CD4-positive, alpha-beta memory T cell (primary cell): Measurements from ENCODE around the gene TAPT1. TPM values are rescaled to one million over a fixed set of nuclear protein-coding genes. Genes with fewer than 3 reads are reported as not detected.
A peak's percentile ranks its signal among the peaks of the same experiment; 100 is the strongest.

Experiments used
- CTCF ChIA-PET: fragments of 350-600 bp; sonication (Branson Sonifier 250); formaldehyde crosslinking; loops from one replicate; lab custom pipeline; 2021; ENCODE audit warnings: inconsistent platforms; ENCODE audit not compliant: partially characterized antibody; lab: Charles Lee
- POLR2A ChIA-PET: fragments of 350-600 bp; sonication (Branson Sonifier 250); formaldehyde crosslinking; loops from one replicate; lab custom pipeline; 2021; ENCODE audit not compliant: partially characterized antibody; lab: Charles Lee
- DNase-seq, 5 donors: peaks; one replicate each; pipeline versions ENCODE4 v3.0.0 to v3.0.0-alpha.2; 2020 to 2022; ENCODE audit warnings: mixed read lengths in 1 of 5
- H3K27ac ChIP-seq: one replicate; pipeline ENCODE4 v1.7.0; 2013; ENCODE audit warnings: low read depth, low read length
- H3K27me3 ChIP-seq: 2 replicates; pipeline ENCODE4 v1.7.0; 2013; ENCODE audit warnings: mild to moderate bottlenecking, low read length, moderate library complexity; ENCODE audit not compliant: insufficient read depth
- H3K36me3 ChIP-seq: 2 replicates; pipeline ENCODE4 v1.7.0; 2013; ENCODE audit warnings: mild to moderate bottlenecking, low read length, moderate library complexity; ENCODE audit not compliant: insufficient read depth
- H3K4me1 ChIP-seq: 2 replicates; pipeline ENCODE4 v1.7.0; 2013; ENCODE audit warnings: mild to moderate bottlenecking, low read length, moderate library complexity; ENCODE audit not compliant: insufficient read depth
- H3K4me3 ChIP-seq, 2 donors: one replicate each; pipeline ENCODE4 v1.7.0; 2013; ENCODE audit warnings: low read length in 2 of 2, mild to moderate bottlenecking in 1 of 2
- H3K9me3 ChIP-seq, 2 donors: one replicate each; pipeline ENCODE4 v1.7.0; 2013; ENCODE audit warnings: low read length in 2 of 2, control low read depth in 1 of 2; ENCODE audit not compliant: control insufficient read depth in 1 of 2
- H3K27ac Mint-ChIP-seq, 7 donors: one replicate each; pipeline ENCODE4 v1.8.0; 2020 to 2021; ENCODE audit warnings: mixed read lengths in 7 of 7, mild to moderate bottlenecking in 6 of 7, inconsistent platforms in 3 of 7, moderate library complexity in 3 of 7
- H3K27me3 Mint-ChIP-seq, 2 donors: one replicate each; pipeline ENCODE4 v1.8.0; 2020 to 2021; ENCODE audit warnings: mixed read lengths in 2 of 2
- H3K36me3 Mint-ChIP-seq, 2 donors: one replicate each; pipeline ENCODE4 v1.8.0; 2020 to 2021; ENCODE audit warnings: mixed read lengths in 2 of 2, inconsistent platforms in 1 of 2, mild to moderate bottlenecking in 1 of 2
- H3K4me1 Mint-ChIP-seq, 4 donors: one replicate each; pipeline ENCODE4 v1.8.0; 2020 to 2021; ENCODE audit warnings: mixed read lengths in 4 of 4, mild to moderate bottlenecking in 1 of 4
- H3K4me3 Mint-ChIP-seq, 8 donors: one replicate each; pipeline ENCODE4 v1.8.0; 2020 to 2021; ENCODE audit warnings: mixed read lengths in 8 of 8, mild to moderate bottlenecking in 7 of 8, moderate library complexity in 6 of 8, inconsistent platforms in 3 of 8
- H3K9me3 Mint-ChIP-seq, 8 donors: one replicate each; pipeline ENCODE4 v1.8.0; 2020 to 2021; ENCODE audit warnings: mixed read lengths in 8 of 8, mild to moderate bottlenecking in 5 of 8, inconsistent platforms in 3 of 8, moderate library complexity in 1 of 8
- intact Hi-C: fragments of 100-400 bp; cut with micrococcal nuclease; formaldehyde crosslinking; loops from one replicate; pipeline ENCODE4 v1.15.1; 2023
- polyA plus RNA-seq, 2 donors: library from polyadenylated mRNA; unstranded; fragments of 300-500 nt; fragmentation: Illumina TruSeq; gene quantifications; one replicate each; pipeline ENCODE4 v1.2.3, GENCODE V29; 2021
- total RNA-seq, 2 experiments: library from RNA; stranded (reverse); gene quantifications; one replicate each; pipeline ENCODE4 v1.2.3, GENCODE V29; 2021

The TAPT1 gene
- total and polyA plus RNA-seq, 4 experiments from 2014 or later, result 27.0 to 57.5 (median 41.1) TPM

GRCh38 chr4:16206301-16206700 lies 20.0 kb downstream of the TAPT1 start:
- Histone ChIP-seq H3K4me3 (no peak overlapping the region), H3K27me3 (no peaks in the 10 kb centered on the region), H3K27ac (no peak overlapping the region), H3K9me3 (no peaks in the 10 kb centered on the region), H3K36me3 (peaks cover 13% of the 10 kb centered on the region), H3K4me1 (peaks cover 17% of the 10 kb centered on the region)
- peaks cover 19 to 49% of the 10 kb centered on the region in 2 donors for H3K36me3 Mint-ChIP-seq
- no peaks in the 10 kb centered on the region for H3K27me3 Mint-ChIP-seq
- ChIA-PET POLR2A (interaction anchor here (1.0 to 1.3 kb wide), 3 partner anchors 12 to 19 kb away, joined by 3 to 6 read pairs (median 4); partner anchors contain the start of gene TAPT1), CTCF (interaction anchor here (0.7 to 4.0 kb wide), 18 partner anchors 8 to 165 kb away, joined by 3 to 32 read pairs (median 5); partner anchors contain the start of gene TAPT1)
- H3K4me3 Mint-ChIP-seq, result no peak overlapping the region
- no peak for DNase-seq
- peaks cover 24 to 49% (median 38%) of the 10 kb centered on the region in 4 donors for H3K4me1 Mint-ChIP-seq
- intact Hi-C loops, result loop anchor here (10.0 kb wide), 1 partner anchor 58 kb away; no protein-coding TSS in a partner anchor
- no peaks in the 10 kb centered on the region for H3K9me3 Mint-ChIP-seq
- peak overlapping the region in 1 of 7 donors; percentile 67 for H3K27ac Mint-ChIP-seq

DNA sequence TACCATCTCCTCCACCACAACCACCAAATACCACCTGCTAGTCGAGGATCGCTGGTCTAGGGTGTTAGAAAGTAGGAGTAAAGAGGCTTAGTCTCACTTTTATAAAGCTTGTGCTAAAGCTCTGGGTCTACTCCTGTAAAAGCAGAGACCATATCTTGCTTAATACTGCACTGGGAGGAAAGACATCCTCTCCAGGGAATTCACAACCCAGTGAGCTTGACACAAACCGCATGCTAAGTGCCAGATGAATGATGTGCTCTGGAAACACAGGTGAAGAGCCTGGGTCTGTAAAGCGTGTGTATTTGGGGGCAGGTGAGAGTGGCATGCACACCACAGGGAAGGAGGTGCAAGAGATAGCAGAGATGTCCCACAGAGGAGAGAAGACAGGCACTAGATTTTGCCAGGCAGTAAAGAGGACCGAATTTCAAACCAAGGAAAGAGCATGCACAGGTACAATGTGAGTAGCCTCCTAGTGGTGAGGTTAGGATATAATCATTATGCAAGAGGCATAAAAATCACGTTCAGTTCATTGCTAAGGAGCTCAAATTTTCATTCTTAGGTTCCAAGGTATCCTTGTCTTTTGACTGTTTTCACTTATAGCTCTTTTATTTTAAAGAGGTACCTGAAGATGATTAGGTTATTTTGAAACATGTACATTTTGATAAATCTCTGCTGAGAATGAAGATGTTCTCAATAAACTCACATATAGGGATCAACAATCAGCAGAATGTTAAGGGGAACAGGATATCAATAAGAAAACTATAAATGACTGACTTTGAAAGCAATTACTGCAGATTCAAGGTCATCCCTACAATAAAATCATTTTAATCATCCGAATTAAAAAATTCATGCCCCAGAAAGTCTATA lies 20.7 kb downstream of the TAPT1 start:
- H3K27ac Mint-ChIP-seq, result peak overlapping the region in 4 of 7 donors; percentile 18 to 77 (median 40)
- intact Hi-C loops, result loop anchor here (10.0 kb wide), 1 partner anchor 59 kb away; no protein-coding TSS in a partner anchor
- peak overlapping the region in 1 of 8 donors; percentile 1 for H3K4me3 Mint-ChIP-seq
- no peaks in the 10 kb centered on the region for H3K9me3 Mint-ChIP-seq
- H3K9me3 ChIP-seq, result no peaks in the 10 kb centered on the region
- H3K36me3 Mint-ChIP-seq, result peaks cover 17 to 51% of the 10 kb centered on the region in 2 donors
- peak in 3 of 5 donors; percentile 21 to 40 (median 29) for DNase-seq
- peaks cover 13% of the 10 kb centered on the region for H3K36me3 ChIP-seq
- no peak overlapping the region for H3K27ac ChIP-seq
- POLR2A ChIA-PET, result interaction anchor here (1.0 to 1.3 kb wide), 3 partner anchors 13 to 20 kb away, joined by 3 to 6 read pairs (median 4); partner anchors contain the start of gene TAPT1
- H3K4me3 ChIP-seq, result no peak overlapping the region
- CTCF ChIA-PET, result interaction anchor here (0.7 to 4.0 kb wide), 19 partner anchors 9 to 398 kb away, joined by 3 to 32 read pairs (median 5); partner anchors contain the start of gene TAPT1
- H3K4me1 ChIP-seq, result peaks cover 17% of the 10 kb centered on the region
- no peaks in the 10 kb centered on the region for H3K27me3 Mint-ChIP-seq
- no peaks in the 10 kb centered on the region for H3K27me3 ChIP-seq
- peaks cover 24 to 47% (median 37%) of the 10 kb centered on the region in 4 donors for H3K4me1 Mint-ChIP-seq

GRCh38 chr4:16204505-16204904 lies 21.8 kb downstream of the TAPT1 start:
- H3K4me1 Mint-ChIP-seq, result peaks cover 27 to 42% (median 34%) of the 10 kb centered on the region in 4 donors

GRCh38 chr4:16203083-16203482 lies 23.2 kb downstream of the TAPT1 start:
- H3K36me3 ChIP-seq, result peaks cover 7% of the 10 kb centered on the region
- no peak for DNase-seq
- Mint-ChIP-seq H3K27me3 (no peaks in the 10 kb centered on the region), H3K36me3 (peaks cover 15 to 40% of the 10 kb centered on the region in 2 donors), H3K4me3 (no peak overlapping the region), H3K27ac (no peak overlapping the region), H3K9me3 (no peaks in the 10 kb centered on the region), H3K4me1 (peaks cover 24 to 36% (median 28%) of the 10 kb centered on the region in 4 donors)
- peaks cover 17% of the 10 kb centered on the region for H3K4me1 ChIP-seq
- H3K27me3 ChIP-seq, result no peaks in the 10 kb centered on the region
- no peaks in the 10 kb centered on the region for H3K9me3 ChIP-seq
- ChIA-PET POLR2A (no interaction called here), CTCF (no interaction called here)
- no peak overlapping the region for H3K4me3 ChIP-seq
- H3K27ac ChIP-seq, result no peak overlapping the region
- intact Hi-C loops, result loop anchor here (10.0 kb wide), 1 partner anchor 62 kb away; no protein-coding TSS in a partner anchor

More at GRCh38 chr4:16204505-16204904, 21.8 kb downstream of the TAPT1 start:
- Histone ChIP-seq H3K9me3 (no peaks in the 10 kb centered on the region), H3K27me3 (no peaks in the 10 kb centered on the region), H3K36me3 (peaks cover 7% of the 10 kb centered on the region), H3K27ac (no peak overlapping the region), H3K4me1 (peaks cover 17% of the 10 kb centered on the region), H3K4me3 (no peak overlapping the region)
- Mint-ChIP-seq H3K27ac (no peak overlapping the region), H3K9me3 (no peaks in the 10 kb centered on the region), H3K4me3 (no peak overlapping the region), H3K36me3 (peaks cover 15 to 48% of the 10 kb centered on the region in 2 donors), H3K27me3 (no peaks in the 10 kb centered on the region)
- DNase-seq, result no peak
- ChIA-PET POLR2A (no interaction called here), CTCF (no interaction called here)
- intact Hi-C loops, result loop anchor here (10.0 kb wide), 1 partner anchor 60 kb away; no protein-coding TSS in a partner anchor

GRCh38 chr4:16202598-16202997 lies 23.7 kb downstream of the TAPT1 start:
- peaks cover 17% of the 10 kb centered on the region for H3K4me1 ChIP-seq
- Mint-ChIP-seq H3K4me3 (no peak overlapping the region), H3K9me3 (no peaks in the 10 kb centered on the region), H3K27me3 (no peaks in the 10 kb centered on the region), H3K4me1 (peaks cover 23 to 31% (median 26%) of the 10 kb centered on the region in 4 donors), H3K27ac (no peak overlapping the region), H3K36me3 (peaks cover 12 to 37% of the 10 kb centered on the region in 2 donors)
- ChIA-PET POLR2A (no interaction called here), CTCF (interaction anchor here (1.7 to 1.8 kb wide), 2 partner anchors 10 to 61 kb away, joined by 5 read pairs; no protein-coding TSS in a partner anchor)
- no peak overlapping the region for H3K27ac ChIP-seq
- H3K36me3 ChIP-seq, result peaks cover 7% of the 10 kb centered on the region
- intact Hi-C loops, result loop anchor here (10.0 kb wide), 1 partner anchor 62 kb away; no protein-coding TSS in a partner anchor
- H3K9me3 ChIP-seq, result no peaks in the 10 kb centered on the region
- H3K27me3 ChIP-seq, result no peaks in the 10 kb centered on the region
- no peak overlapping the region for H3K4me3 ChIP-seq
- no peak for DNase-seq

DNA sequence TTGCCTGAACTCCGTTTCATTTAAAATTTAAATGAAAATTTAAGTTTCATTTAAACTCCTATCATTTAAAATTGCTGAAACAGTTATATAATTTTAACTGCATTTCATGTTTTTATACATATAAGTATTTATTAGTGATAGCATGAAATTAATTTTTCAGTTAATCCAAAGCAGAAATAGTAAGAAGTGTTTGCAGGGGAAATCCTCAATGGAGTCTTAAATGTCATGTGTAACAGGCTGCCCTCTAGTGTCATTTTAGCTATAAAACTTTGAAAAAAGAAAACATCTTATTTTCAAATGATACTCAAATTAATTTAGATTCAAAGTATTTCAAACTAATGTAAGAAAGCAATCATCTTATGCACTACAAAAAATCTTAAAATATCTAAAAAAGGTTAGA lies 27.2 kb downstream of the TAPT1 start:
- Mint-ChIP-seq H3K9me3 (no peaks in the 10 kb centered on the region), H3K4me1 (peaks cover 13 to 15% (median 14%) of the 10 kb centered on the region in 4 donors), H3K4me3 (no peak overlapping the region), H3K36me3 (peaks cover 14 to 46% of the 10 kb centered on the region in 2 donors), H3K27ac (no peak overlapping the region), H3K27me3 (no peaks in the 10 kb centered on the region)
- no peaks in the 10 kb centered on the region for H3K9me3 ChIP-seq
- no peaks in the 10 kb centered on the region for H3K27me3 ChIP-seq
- CTCF ChIA-PET, result interaction anchor here (0.7 to 2.2 kb wide), 8 partner anchors 10 to 142 kb away, joined by 3 to 12 read pairs (median 3); no protein-coding TSS in a partner anchor
- H3K36me3 ChIP-seq, result peaks cover 7% of the 10 kb centered on the region
- H3K4me1 ChIP-seq, result no peaks in the 10 kb centered on the region
- H3K4me3 ChIP-seq, result no peak overlapping the region
- DNase-seq, result no peak
- intact Hi-C loops, result loop anchor here (5.0 kb wide), 1 partner anchor 172 kb away; no protein-coding TSS in a partner anchor
- no peak overlapping the region for H3K27ac ChIP-seq
- POLR2A ChIA-PET, result no interaction called here
